K562 (cell line): ENCODE data around the gene TBXAS1. TPM values are rescaled to one million over a fixed set of nuclear protein-coding genes. Genes with fewer than 3 reads are reported as not detected.

Source experiments
- JUND ChIP-seq, 2 experiments: IDR thresholded peaks; 2 replicates in 1 of 2; 3 replicates in 1 of 2; pipeline ENCODE4 v1.6.1; 2011; ENCODE audit warnings: borderline replicate concordance in 2 of 2, low read depth in 2 of 2, low read length in 2 of 2, improper control_type of control experiment in 1 of 2, missing biosample characterization in 1 of 2, missing genetic modification characterization in 1 of 2, missing genetic modification reagents in 1 of 2
- MEIS2 ChIP-seq: fragments of 450-650 bp; IDR thresholded peaks from 2 replicates; pipeline ENCODE4 v1.6.1; 2014; ENCODE audit warnings: mild to moderate bottlenecking; ENCODE audit not compliant: partially characterized antibody
- NFIC ChIP-seq: fragments of 450-650 bp; IDR thresholded peaks from 2 replicates; pipeline ENCODE4 v1.6.1; 2017; ENCODE audit warnings: mild to moderate bottlenecking, inconsistent platforms
- ZNF57 ChIP-seq: fragments of 450-650 bp; formaldehyde crosslinking; IDR thresholded peaks from 2 replicates; pipeline ENCODE4 v1.4.0; 2020; ENCODE audit warnings: mild to moderate bottlenecking, moderate library complexity
- polyA plus RNA-seq, 8 experiments: library from polyadenylated mRNA; depleted of rRNA in 4 of 8; stranded (reverse) in 5 of 8; unstranded in 3 of 8; fragments of >200 nt; fragmentation: Nextera tagmentation in 2 of 8; fragmentation: Illumina TruSeq in 1 of 8; extraction: Ambion mirVana in 2 of 8; extraction: Trizol in 1 of 8; gene quantifications; 2 replicates each; pipeline versions ENCODE4 v1.2.1 to v1.2.3, GENCODE V29; 2011 to 2014; ENCODE audit warnings: inconsistent platforms in 1 of 8, missing spikeins in 1 of 8
- total RNA-seq, 7 experiments: library from RNA; depleted of rRNA in 6 of 7; stranded (reverse); fragments of >200 nt in 6 of 7; fragmentation: Illumina TruSeq in 2 of 7; extraction: Trizol in 2 of 7; gene quantifications; 2 replicates each; pipeline versions ENCODE4 v1.2.1 to v1.2.3, GENCODE V29; 2011 to 2021; ENCODE audit warnings: low replicate concordance in 1 of 7
- TF ChIP-seq, protein P1 (sequence below): fragments of 450-650 bp; conservative IDR thresholded peaks from 2 replicates; pipeline ENCODE4 v1.6.1; 2016; ENCODE audit warnings: missing genetic modification characterization, low read depth, mild to moderate bottlenecking, missing compliant biosample characterization, moderate library complexity
- TF ChIP-seq, protein P2 (sequence below), 2 experiments: IDR thresholded peaks in 1 of 2; conservative IDR thresholded peaks in 1 of 2; 2 replicates each; pipeline ENCODE4 v1.6.1; 2016; ENCODE audit warnings: low read depth in 2 of 2, mild to moderate bottlenecking in 1 of 2, missing compliant biosample characterization in 1 of 2, missing genetic modification characterization in 1 of 2, moderate library complexity in 1 of 2
- TF ChIP-seq, protein P3 (sequence below): sonication (generic); IDR thresholded peaks from 2 replicates; pipeline ENCODE4 v1.6.1; 2016

Gene TBXAS1
- total and polyA plus RNA-seq, 9 of the 15 experiments (the other 6 are each of a cell fraction or from before 2014, with no cell fraction given): 1.1 to 8.3 (median 1.9) TPM

GRCh38 chr7:139854124-139854511 lies 25.1 kb downstream of the TBXAS1 start (continued):
- TF ChIP-seq, protein P1, sequence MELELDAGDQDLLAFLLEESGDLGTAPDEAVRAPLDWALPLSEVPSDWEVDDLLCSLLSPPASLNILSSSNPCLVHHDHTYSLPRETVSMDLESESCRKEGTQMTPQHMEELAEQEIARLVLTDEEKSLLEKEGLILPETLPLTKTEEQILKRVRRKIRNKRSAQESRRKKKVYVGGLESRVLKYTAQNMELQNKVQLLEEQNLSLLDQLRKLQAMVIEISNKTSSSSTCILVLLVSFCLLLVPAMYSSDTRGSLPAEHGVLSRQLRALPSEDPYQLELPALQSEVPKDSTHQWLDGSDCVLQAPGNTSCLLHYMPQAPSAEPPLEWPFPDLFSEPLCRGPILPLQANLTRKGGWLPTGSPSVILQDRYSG: peak; percentile 43; the same call in 1 of the 2 replicates
- TF ChIP-seq ZNF57 (no peak), NFIC (no peak), MEIS2 (peak; percentile 9), JUND (IDR thresholded peaks at IDR 0.05; ENCODE audit: borderline replicate concordance, low read depth, low read length) (peak; percentile 91), JUND (tag; IDR thresholded peaks at IDR 0.05; ENCODE audit: borderline replicate concordance, low read depth, low read length) (peak; percentile 93)
- TF ChIP-seq, protein P2, sequence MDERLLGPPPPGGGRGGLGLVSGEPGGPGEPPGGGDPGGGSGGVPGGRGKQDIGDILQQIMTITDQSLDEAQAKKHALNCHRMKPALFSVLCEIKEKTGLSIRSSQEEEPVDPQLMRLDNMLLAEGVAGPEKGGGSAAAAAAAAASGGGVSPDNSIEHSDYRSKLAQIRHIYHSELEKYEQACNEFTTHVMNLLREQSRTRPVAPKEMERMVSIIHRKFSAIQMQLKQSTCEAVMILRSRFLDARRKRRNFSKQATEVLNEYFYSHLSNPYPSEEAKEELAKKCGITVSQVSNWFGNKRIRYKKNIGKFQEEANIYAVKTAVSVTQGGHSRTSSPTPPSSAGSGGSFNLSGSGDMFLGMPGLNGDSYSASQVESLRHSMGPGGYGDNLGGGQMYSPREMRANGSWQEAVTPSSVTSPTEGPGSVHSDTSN (CRISPR knock-in tag; IDR thresholded peaks at IDR 0.05; ENCODE audit: low read depth): no peak
- TF ChIP-seq, protein P2 (tag; conservative IDR thresholded peaks at IDR 0.05; ENCODE audit: low read depth): peak; percentile 40; the same call in 1 of the 2 replicates
- TF ChIP-seq, protein P3, sequence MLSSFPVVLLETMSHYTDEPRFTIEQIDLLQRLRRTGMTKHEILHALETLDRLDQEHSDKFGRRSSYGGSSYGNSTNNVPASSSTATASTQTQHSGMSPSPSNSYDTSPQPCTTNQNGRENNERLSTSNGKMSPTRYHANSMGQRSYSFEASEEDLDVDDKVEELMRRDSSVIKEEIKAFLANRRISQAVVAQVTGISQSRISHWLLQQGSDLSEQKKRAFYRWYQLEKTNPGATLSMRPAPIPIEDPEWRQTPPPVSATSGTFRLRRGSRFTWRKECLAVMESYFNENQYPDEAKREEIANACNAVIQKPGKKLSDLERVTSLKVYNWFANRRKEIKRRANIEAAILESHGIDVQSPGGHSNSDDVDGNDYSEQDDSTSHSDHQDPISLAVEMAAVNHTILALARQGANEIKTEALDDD: peak; percentile 31; the same call in 1 of the 2 replicates
- TF ChIP-seq, all 486 proteins: peak for 33
